Hepatocyte (in vitro differentiated cells): ENCODE data around the gene COX7A2L.

Experiments used
- EZH2 ChIP-seq: fragments of 200-600 bp; sonication (generic); IDR thresholded peaks from 2 replicates; pipeline ENCODE4 v1.6.1; 2016; ENCODE audit warnings: antibody characterized with exemption, mild to moderate bottlenecking, borderline replicate concordance
- EZH2phosphoT487 ChIP-seq: fragments of 200-600 bp; sonication (generic); IDR thresholded peaks from one replicate; pipeline ENCODE4 v1.6.1; 2018; ENCODE audit warnings: antibody characterized with exemption, mild to moderate bottlenecking, low read depth, moderate library complexity; ENCODE audit not compliant: unreplicated experiment, severe bottlenecking
- TF ChIP-seq, protein P1 (sequence below): fragments of 200-600 bp; sonication (generic); IDR thresholded peaks from 2 replicates; pipeline ENCODE4 v1.5.1; 2016; ENCODE audit warnings: antibody characterized with exemption, mild to moderate bottlenecking; ENCODE audit not compliant: poor library complexity

DNA sequence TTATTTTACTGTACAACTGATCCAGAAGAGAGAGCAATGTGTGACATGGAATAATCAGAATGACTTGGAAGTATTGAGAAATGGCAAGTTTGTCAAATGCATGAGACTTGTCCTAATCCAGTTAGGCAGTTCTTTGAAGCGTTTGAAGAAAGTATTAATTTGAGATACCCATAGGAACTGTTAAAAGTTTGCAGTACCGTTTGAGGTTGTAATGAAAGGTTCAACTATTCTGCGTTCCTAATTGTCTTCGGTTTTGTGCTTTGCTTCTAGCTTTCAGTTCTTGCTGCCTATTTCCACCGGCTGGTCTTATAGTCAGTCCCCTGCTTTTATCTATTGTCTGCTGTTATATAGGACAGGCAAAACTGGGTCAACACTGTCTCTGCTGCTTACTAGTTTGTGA is 41.8 kb downstream of the COX7A2L start:
- TF ChIP-seq, protein P1, sequence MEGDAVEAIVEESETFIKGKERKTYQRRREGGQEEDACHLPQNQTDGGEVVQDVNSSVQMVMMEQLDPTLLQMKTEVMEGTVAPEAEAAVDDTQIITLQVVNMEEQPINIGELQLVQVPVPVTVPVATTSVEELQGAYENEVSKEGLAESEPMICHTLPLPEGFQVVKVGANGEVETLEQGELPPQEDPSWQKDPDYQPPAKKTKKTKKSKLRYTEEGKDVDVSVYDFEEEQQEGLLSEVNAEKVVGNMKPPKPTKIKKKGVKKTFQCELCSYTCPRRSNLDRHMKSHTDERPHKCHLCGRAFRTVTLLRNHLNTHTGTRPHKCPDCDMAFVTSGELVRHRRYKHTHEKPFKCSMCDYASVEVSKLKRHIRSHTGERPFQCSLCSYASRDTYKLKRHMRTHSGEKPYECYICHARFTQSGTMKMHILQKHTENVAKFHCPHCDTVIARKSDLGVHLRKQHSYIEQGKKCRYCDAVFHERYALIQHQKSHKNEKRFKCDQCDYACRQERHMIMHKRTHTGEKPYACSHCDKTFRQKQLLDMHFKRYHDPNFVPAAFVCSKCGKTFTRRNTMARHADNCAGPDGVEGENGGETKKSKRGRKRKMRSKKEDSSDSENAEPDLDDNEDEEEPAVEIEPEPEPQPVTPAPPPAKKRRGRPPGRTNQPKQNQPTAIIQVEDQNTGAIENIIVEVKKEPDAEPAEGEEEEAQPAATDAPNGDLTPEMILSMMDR = no peak
- TF ChIP-seq EZH2 = no peak
- no peak for TF ChIP-seq EZH2phosphoT487
